ENCODE measurements around the gene LNPEP.

GRCh38 chr5:96967400-96967799 lies 31.5 kb downstream of the LNPEP start:
- TF ChIP-seq CTCF (IDR thresholded peaks at IDR 0.05) = no peak
- TF ChIP-seq POLR2AphosphoS5 (IDR thresholded peaks at IDR 0.05) = no peak
